Right atrium auricular region (tissue), 2 donors: ENCODE data around the gene CCDC122. TPM values are rescaled to one million over a fixed set of nuclear protein-coding genes. Genes with fewer than 3 reads are reported as not detected.

ENCODE experiments used
- DNase-seq: peaks from one replicate; pipeline ENCODE4 v3.0.0-alpha.2; 2019; ENCODE audit warnings: low spot score
- H3K27ac ChIP-seq, 2 donors: fragments of 200-600 bp; sonication (generic); 1 replicate in 1 of 2; 2 replicates in 1 of 2; pipeline ENCODE4 v1.5.1; 2016 to 2019
- H3K27me3 ChIP-seq, 2 donors: fragments of 200-600 bp; sonication (generic); one replicate each; pipeline versions ENCODE4 v1.5.1 to v1.6.0; 2017 to 2019
- H3K36me3 ChIP-seq: fragments of 200-600 bp; sonication (generic); one replicate; pipeline ENCODE4 v1.5.1; 2016
- H3K4me1 ChIP-seq, 2 donors: fragments of 200-600 bp; sonication (generic); one replicate each; pipeline versions ENCODE4 v1.5.1 to v1.6.0; 2017 to 2019
- H3K4me3 ChIP-seq, 2 donors: fragments of 200-600 bp; sonication (generic); 1 replicate in 1 of 2; 2 replicates in 1 of 2; pipeline ENCODE4 v1.5.1; 2017 to 2019; ENCODE audit warnings: mild to moderate bottlenecking in 1 of 2, moderate library complexity in 1 of 2
- H3K9me3 ChIP-seq, 2 donors: fragments of 200-600 bp; sonication (generic); one replicate each; pipeline ENCODE4 v1.5.1; 2019
- CTCF ChIP-seq, 2 donors: fragments of 200-600 bp; sonication (generic); IDR thresholded peaks; one replicate each; pipeline ENCODE4 v1.5.1; 2019; ENCODE audit warnings: antibody characterized with exemption in 2 of 2
- total RNA-seq, 2 donors: library from RNA; depleted of rRNA; stranded (reverse); fragments of >200 nt; gene quantifications; one replicate each; pipeline ENCODE4 v1.1.0, GENCODE V29; 2016

The CCDC122 gene
- total RNA-seq, 2 donors from 2014 or later, result 2.3 to 3.5 TPM

- no peaks in the 10 kb centered on the region for H3K4me1 ChIP-seq
- peaks cover 8 to 45% of the 10 kb centered on the region in 2 donors for H3K9me3 ChIP-seq
- H3K4me3 ChIP-seq, result no peak overlapping the region
- H3K27ac ChIP-seq, result no peak overlapping the region
- no peaks in the 10 kb centered on the region for H3K36me3 ChIP-seq
- no peaks in the 10 kb centered on the region for H3K27me3 ChIP-seq
- no peak for TF ChIP-seq CTCF (IDR thresholded peaks at IDR 0.05)
- no peak for DNase-seq
These were observed 26.6 kb downstream of the CCDC122 start for GRCh38 chr13:43852923-43853404.

DNA sequence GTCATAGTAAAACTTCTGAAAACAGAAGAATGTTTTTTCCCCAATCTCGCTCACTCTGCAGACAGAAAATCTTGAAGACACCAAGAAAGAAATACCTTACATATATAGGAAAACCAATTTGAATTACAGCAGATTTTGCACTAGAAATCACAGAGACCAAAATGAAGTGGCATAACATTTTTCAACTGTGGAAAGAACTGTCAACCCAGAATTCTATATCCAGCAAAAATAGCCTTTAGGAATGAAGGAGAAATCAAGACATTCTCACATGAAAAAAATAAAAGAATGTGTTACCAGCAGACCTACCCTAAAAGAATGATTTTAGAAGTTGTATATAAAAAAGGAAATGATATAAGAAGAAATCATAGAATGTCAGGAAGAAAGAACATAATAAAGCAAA, 28.7 kb downstream of the CCDC122 start:
- H3K4me3 ChIP-seq, result no peak overlapping the region
- DNase-seq, result no peak
- H3K9me3 ChIP-seq, result peaks cover 8 to 45% of the 10 kb centered on the region in 2 donors
- no peaks in the 10 kb centered on the region for H3K36me3 ChIP-seq
- no peak for TF ChIP-seq CTCF (IDR thresholded peaks at IDR 0.05)
- no peaks in the 10 kb centered on the region for H3K27me3 ChIP-seq
- H3K4me1 ChIP-seq, result no peaks in the 10 kb centered on the region
- no peak overlapping the region for H3K27ac ChIP-seq

- H3K36me3 ChIP-seq, result no peaks in the 10 kb centered on the region
- DNase-seq, result no peak
- peaks cover 8 to 33% of the 10 kb centered on the region in 2 donors for H3K9me3 ChIP-seq
- no peaks in the 10 kb centered on the region for H3K4me1 ChIP-seq
- H3K4me3 ChIP-seq, result no peak overlapping the region
- TF ChIP-seq CTCF (IDR thresholded peaks at IDR 0.05), result no peak
- H3K27me3 ChIP-seq, result no peaks in the 10 kb centered on the region
- no peak overlapping the region for H3K27ac ChIP-seq
These were observed 31.4 kb downstream of the CCDC122 start for GRCh38 chr13:43848001-43848649.

GRCh38 chr13:43846496-43847158, 32.9 kb downstream of the CCDC122 start:
- no peak for TF ChIP-seq CTCF (IDR thresholded peaks at IDR 0.05)
- H3K27ac ChIP-seq, result no peak overlapping the region
- no peak overlapping the region for H3K4me3 ChIP-seq
- no peaks in the 10 kb centered on the region for H3K4me1 ChIP-seq
- H3K9me3 ChIP-seq, result peaks cover 8 to 18% of the 10 kb centered on the region in 2 donors
- no peaks in the 10 kb centered on the region for H3K27me3 ChIP-seq
- DNase-seq, result no peak
- no peaks in the 10 kb centered on the region for H3K36me3 ChIP-seq

GRCh38 chr13:43838909-43839308, 40.6 kb downstream of the CCDC122 start:
- no peaks in the 10 kb centered on the region for H3K36me3 ChIP-seq
- H3K4me3 ChIP-seq, result no peak overlapping the region
- H3K4me1 ChIP-seq, result no peaks in the 10 kb centered on the region
- no peak for DNase-seq
- no peaks in the 10 kb centered on the region for H3K27me3 ChIP-seq
- no peak overlapping the region for H3K27ac ChIP-seq
- H3K9me3 ChIP-seq, result no peaks in the 10 kb centered on the region
- TF ChIP-seq CTCF (IDR thresholded peaks at IDR 0.05), result no peak
